DMS53 (cell line): ENCODE data around the gene B9D2.

Experiments
- DNase-seq: peaks from one replicate; lab custom pipeline; 2025; lab: John Stamatoyannopoulos, UW

Gene B9D2

DNA sequence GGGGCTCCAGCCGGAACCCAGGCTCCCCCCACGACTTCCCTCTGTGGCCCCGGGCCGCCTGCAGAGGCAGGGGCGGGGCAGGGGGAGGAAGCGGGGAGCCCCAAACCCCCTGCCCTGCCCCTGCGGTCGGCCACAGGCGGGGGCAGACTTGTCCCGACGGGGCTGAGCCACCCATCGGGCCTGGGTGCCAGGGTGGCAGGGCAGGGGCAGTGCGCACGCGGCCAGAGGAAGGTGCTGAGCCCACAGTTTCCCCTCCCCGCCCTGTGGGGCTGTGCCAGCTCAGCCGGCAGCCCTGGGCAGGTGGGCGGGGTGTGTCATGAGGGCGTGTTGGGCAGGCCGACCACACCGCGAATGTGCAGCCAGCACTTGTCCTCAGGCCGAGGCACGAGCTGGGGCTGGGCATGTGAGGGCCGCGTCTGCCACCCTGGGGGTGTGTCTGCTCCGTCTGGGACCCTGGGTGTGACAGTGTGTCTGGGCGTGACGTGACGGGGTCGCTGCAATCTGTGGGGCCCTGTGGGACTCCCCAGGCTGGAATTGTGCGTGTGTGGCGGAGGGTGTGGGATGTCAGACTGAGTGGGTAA is 36.3 kb downstream of the B9D2 start:
- peak; percentile 95 for DNase-seq

GRCh38 chr19:41327076-41327575 is 36.8 kb downstream of the B9D2 start:
- DNase-seq: peak; percentile 77

DNA sequence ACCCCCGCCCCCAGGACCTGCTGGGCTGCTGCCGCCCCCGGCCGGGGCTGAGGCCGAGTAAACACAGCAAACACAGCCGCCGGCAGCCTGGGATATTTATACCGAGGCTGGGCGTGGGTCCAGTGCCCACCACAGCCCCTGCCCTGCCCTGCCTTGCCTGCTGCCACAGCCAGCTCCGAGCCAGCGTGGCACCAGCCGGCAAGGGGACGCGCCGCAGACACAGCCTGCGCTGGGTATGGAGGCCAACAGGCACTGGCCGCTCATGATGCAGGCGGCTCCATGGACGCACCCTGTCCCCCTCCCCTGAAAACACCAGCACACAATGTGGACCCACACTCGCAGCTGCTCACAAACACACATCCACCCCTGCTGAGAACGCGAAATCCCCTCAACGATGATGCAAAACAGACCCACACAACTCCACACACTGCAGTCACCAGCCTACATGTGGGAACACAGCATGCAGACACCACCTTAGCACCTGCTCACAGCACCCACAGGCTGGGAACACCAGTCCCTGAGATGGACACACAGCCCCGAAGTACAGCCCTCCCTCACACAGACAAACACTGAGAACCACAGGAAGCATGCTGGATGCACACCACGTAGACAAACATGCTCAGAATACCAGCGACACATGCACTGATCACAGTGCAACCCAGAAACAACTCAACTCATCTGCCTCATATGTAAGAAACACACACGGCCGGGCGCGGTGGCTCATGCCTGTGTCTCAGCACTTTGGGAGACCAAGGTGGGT is 37.8 kb downstream of the B9D2 start:
- peak; percentile 87 for DNase-seq

DNA sequence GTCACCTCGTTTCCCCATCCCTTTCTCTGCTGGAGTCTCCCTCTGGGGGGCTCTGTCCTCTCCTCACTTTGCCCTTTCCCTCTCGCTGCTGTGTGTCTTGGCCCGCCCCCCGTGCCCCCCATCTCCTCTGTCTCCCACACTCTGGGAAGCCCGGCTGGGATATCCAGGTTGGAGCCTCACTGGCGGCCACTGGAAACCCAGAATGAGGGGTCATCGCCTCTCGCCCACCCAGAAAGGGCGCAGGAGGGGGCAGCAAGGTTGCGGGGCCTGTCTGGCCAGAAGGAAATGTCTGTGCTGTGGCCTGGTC is 38.4 kb downstream of the B9D2 start:
- DNase-seq: no peak

DNA sequence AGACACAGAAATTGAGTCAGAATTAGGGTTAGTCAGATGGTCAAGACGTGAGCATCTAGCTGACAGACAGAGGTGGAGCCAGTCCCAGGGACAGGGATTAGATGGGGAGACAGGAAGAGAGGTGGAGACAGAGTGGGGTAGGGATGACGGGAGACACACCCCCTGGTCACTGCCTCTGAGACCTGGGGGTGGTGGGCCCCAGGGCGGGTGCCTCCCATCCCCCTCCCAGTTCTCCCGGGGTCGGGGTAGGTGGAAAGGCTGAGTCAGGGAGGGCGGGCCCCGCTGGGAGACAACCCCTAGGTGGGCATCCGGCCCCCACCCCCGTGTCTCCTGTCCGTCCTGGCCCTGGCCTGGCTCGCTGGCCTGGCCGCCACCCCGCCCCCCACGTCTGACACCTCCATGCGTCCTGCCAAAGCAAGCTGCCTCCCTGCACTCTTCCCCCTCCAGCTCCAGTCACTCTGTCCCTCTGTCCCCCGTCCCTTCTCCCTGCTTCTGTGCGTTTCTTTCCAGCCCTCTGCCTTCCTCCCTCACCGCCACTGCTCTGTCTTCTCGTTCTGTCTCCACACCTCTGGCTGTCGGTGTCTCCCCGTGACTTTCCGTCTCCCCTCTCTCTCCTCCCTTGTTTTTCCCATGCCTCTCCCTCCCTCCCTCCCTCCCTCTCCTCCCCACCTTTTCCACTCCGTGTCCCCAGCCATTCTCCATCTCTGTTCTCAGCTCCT is 38.9 kb downstream of the B9D2 start:
- DNase-seq: peak; percentile 84

GRCh38 chr19:41324231-41324702 is 39.7 kb downstream of the B9D2 start:
- peak; percentile 64 for DNase-seq

- DNase-seq: no peak
Observed at GRCh38 chr19:41323430-41324125, 40.4 kb downstream of the B9D2 start.

GRCh38 chr19:41323023-41323422 is 40.9 kb downstream of the B9D2 start:
- DNase-seq: no peak

DNA sequence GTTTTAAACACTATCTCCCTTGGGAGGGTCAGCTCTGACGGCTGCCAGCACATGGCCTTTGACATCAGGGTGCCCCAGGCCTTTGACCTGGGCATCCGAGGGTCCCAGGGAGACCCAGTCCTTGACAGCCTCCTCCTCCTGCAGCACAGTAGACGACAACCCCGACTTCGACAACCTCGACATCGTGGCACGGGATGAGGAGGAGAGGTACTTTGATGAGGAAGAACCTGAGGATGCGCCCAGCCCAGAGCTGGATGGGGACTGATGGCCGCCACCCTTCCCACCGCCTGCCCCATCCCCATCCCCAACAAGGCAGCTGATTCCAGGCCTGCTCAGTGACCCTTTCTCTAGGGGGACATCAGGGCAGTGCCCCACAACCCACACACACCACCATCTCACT is 41.5 kb downstream of the B9D2 start:
- no peak for DNase-seq

DNA sequence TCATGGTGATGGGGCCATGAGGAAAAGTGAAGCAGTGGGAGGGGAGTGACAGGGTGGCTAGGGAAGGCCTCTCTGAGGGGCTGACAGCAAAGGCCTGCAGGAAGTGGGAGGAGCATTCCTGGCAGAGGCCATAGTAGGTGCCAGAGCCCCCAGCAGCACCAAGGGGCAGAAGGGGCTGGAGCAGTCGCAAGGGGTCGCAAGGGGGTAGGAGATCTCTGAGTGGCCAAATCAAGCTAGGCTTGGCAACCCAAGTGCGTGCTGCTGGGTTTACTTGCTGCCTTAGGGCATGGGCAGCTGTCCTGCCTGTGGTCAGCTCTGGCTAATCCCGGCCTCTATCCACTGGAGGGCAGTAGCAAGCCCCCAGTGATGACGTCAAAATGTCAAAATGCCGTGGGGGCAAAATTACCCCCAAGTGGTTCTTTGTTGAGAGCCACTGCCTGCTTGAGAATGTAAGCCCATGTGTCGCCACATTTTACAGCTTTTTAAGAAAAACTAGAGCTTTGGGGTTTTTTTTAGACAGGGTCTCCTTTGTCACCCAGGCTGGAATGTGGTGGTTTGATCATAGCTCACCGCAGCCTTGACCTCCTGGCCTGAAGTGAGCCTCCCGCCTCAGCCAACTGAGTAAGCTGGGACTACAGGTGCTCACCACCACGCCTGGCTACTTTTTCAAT is 42.2 kb downstream of the B9D2 start:
- peak; percentile 64 for DNase-seq

- no peak for DNase-seq
Observed at GRCh38 chr19:41321204-41321599, 42.7 kb downstream of the B9D2 start.

DNA sequence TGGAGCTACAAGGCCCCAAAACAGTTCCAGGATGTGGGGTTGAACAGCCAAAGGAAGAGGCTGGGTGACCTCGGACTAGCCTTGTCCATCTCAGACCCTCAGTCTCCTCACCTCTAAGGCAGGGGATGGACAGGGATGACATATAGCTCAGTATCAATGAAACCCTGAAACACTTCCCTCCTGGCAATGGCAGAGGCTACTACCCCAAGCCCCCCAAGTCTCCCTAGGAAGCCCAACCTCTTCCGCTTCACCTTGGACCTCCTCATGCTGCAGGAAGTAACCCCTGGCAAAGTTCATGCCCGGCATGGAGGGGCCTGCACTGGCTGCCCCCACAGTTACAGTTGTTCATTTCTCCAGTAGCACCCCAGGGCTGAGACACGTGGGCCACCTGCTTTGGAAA is 43.4 kb downstream of the B9D2 start:
- DNase-seq: no peak

- no peak for DNase-seq
Observed at GRCh38 chr19:41320185-41320518, 43.8 kb downstream of the B9D2 start.

DNA sequence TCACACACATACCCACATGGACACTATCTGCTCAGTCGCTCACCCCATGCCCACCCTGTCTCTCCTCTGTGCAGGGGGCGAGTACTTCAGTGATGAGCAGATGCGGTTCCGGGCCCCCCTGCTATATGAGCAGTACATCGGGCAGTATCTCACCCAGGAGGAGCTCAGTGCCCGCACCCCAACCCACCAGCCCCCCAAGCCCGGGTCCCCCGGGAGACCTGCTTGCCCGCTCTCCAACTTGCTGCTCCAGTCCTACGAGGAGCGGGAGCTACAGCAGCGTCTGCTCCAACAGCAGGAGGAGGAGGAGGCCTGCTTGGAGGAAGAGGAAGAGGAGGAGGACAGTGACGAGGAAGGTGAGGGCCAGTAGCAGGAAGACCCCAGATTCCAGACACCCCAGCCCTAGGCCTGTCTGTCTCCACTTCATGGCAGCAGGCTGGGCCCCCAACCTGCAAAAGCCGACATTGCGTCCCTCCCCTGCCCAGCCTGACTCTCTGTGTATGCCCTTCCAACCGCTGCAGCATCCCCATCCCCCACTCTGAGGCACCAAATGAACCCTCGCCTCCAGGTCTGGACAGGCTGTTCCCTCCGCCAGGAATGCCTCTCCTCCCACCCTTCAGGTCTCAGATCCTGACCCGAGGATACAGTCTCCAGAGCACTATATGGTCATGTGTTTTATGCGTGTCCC is 44.3 kb downstream of the B9D2 start:
- DNase-seq: no peak

DNA sequence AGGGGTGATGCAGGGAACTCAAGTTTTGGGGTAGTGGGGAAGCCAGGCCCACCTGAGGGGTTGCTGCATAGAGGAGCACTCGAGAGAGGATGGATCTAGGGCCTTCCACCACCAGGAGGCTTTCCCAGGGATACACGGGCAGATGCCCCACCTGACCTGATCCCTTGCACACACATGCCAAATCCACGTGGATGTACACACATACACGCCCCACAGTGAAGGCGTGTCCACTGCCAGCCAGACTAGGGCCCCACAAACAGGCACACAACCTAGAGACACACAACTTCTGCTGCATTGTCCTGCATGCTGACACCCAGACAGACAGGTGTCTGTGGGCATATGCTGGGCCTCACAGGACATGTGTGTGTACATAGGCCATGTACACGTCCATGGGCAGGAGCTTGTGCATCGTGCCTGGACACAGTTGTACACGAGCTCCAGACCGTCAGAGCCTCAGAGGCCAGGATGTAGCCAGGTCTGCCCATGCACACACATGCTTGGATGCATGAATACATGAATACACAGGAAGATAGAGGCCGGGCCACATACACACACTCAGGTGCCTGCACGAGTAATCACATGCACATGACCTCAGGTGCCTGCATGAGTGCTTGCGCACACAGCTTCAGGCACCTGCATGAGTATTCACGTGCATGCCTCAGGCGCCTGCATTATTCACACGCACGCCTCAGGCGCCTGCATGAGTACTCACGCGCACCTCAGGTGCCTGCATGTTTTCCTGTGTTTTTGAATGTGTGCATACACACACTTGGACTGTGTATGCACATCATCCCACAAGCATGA is 45.1 kb downstream of the B9D2 start:
- no peak for DNase-seq

GRCh38 chr19:41316306-41316920 is 47.5 kb downstream of the B9D2 start:
- DNase-seq: no peak

- no peak for DNase-seq
Observed at GRCh38 chr19:41311613-41312012, 52.3 kb downstream of the B9D2 start.

DNA sequence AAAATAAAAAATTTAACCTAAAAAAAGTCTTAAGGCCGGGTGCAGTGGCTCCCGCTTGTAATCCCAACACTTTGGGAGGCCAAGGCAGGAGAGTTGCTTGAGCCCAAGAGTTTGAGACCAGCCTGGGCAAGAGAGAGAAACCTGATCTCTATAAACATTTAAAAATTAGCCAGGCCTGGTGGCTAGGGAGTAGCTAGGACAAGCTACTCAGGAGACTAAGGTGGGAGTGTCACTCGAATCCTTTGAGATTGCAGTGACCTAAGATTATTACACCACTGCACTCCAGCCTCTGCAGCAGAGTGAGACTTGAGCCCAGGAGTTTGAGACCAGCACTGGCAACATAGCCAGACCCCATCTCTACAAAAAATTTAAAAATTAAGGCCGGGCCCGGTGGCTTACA is 52.9 kb downstream of the B9D2 start:
- DNase-seq: no peak

DNA sequence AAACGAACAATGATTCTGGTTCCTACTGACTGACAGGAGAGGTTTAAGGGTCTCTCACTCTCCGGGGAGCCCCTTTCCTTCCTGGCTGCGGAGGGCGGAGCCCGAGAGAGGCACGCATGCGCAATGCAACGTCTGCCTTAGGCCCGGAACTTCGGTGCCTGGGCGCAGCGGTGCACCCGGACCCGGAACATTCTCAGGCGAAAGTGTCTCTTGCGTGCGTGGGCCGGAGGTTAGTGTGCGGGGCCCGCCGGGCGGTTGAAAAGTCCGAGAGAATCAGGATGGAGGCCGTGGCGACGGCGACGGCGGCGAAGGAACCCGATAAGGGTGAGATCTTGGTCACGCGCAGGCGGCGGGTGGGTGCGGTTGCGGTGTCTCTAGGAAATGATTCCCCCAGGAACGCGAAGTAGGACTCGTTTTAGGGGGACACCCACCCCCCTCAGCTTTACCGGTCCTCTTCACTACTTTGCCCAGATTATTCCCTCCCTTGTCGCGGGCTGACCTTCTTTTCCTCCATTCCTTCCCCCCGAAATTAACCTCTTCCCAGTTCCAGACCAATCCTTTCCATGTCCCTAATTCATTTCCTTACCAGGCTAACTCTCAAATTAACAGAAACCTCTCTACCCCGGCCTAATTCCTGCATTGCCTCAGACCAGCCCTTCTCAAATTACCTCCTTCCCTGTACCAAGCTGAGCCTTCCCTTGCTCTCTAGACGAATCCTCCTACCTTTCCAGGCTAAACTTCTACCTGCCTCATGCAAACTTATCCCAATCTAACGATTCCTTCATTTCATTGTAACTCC is 53.7 kb downstream of the B9D2 start, which contains the start of gene CCDC97:
CCDC97 (plus strand) TSS at position 140 of the 799 bp plus-strand sequence; CDS start at position 279, 139 bp downstream.
- DNase-seq: peak; percentile 96
